Stimulated activated CD8-positive, alpha-beta memory T cell treated with anti-CD3 and anti-CD28 coated beads, Interleukin-12 subunit alpha, Interleukin-12 subunit beta, amount 100 ng/mL, for 4 hours (primary cell): ENCODE measurements around the gene MYBL2.
"Not testable (repeated sequence)": the region's sequence is repeated elsewhere in the genome, so short reads cannot be mapped to it uniquely, and the experiment has no call there.

ENCODE experiments used
- DNase-seq: peaks from one replicate; pipeline ENCODE4 v3.0.0-alpha.2; 2020; ENCODE audit warnings: low read depth

MYBL2 gene

DNA sequence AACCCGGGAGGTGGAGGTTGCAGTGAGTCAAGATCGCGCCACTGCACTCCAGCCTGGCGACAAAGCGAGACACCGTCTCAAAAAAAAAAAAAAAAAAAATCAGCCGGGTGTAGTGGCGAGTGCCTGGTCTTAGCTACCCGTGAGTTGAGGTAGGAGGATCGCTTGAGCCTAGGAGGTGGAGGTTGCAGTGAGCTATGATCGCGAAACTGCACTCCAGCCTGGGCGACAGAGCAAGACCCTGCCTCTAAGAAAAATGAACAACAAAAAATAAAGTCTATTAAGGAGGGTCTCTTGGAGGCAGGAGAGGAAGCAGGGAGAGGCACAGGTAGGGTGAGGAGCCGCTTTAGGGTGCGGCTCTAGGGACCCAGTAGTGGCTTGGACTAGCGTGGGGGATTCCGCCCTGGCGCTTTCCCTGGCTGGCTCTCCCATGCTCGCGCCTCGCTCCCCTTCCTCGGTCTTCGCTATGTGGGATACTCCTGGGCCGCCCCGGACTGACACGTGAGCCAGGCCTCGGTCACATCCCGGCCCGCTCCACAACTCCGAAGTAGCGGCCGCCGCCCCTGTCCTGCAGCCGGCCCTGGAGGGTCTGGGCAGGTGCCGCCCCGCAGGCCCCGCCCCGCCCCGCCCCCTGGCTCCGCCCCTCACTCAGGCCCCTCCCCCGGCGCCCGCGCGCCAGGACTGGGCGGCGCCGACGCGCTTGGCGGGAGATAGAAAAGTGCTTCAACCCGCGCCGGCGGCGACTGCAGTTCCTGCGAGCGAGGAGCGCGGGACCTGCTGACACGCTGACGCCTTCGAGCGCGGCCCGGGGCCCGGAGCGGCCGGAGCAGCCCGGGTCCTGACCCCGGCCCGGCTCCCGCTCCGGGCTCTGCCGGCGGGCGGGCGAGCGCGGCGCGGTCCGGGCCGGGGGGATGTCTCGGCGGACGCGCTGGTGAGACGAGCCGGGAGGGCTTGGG lies at the start of gene MYBL2:
Gene MYBL2 (plus strand): TSS at position 739 of the 953 bp plus-strand sequence. CDS start 170 bp downstream, at position 909.
- peak; percentile 40 for DNase-seq

- no peak for DNase-seq
Measured at GRCh38 chr20:43631598-43631997, 35.3 kb upstream of the MYBL2 start.

- DNase-seq = no peak
Measured at GRCh38 chr20:43636429-43636828, 30.5 kb upstream of the MYBL2 start.

GRCh38 chr20:43642548-43642947 lies 24.4 kb upstream of the MYBL2 start:
- no peak for DNase-seq

- no peak for DNase-seq
Measured at GRCh38 chr20:43650997-43651525, 15.9 kb upstream of the MYBL2 start.

GRCh38 chr20:43651650-43652184 lies 15.2 kb upstream of the MYBL2 start:
- not testable (repeated sequence) for DNase-seq

- no peak for DNase-seq
Measured at GRCh38 chr20:43653966-43654365, 12.9 kb upstream of the MYBL2 start.

DNA sequence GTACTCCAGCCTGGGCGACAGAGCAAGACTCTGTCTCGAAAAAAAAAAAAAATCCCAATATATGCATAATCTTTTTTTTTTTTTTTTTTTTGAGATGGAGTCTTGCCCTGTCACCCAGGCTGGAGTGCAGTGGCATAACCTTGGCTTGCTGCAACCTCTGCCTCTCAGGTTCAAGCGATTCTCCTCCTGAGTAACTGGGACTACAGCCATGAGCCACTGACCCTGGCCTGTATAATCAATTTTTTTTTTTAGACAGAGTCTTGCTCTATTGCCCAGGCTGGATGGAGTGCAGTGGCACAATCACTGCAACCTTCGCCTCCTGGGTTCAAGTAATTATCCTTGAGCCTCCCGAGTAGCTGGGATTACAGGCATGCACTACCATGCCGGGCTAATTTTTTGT lies 11.7 kb upstream of the MYBL2 start:
- not testable (repeated sequence) for DNase-seq

DNA sequence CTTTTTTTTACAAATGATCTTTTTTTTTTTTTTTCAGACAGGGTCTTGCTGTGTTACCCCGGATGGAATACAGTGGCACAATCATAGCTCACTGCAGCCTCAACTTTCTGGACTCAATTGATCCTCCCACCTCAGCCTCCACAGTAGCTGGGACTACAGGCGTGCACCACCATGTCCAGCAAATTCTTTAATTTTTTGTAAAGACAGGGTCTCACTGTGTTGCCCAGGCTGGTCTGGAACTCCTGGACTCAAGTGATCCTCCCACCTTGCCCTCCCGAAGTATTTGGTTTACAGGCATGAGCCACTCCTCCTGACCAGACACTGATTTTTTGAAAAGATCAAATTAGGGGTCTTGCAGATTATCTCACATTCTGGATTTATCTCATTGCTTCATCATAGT lies 11.0 kb upstream of the MYBL2 start:
- DNase-seq = no peak

- DNase-seq = no peak
Measured at GRCh38 chr20:43658069-43658722, 8.7 kb upstream of the MYBL2 start.

GRCh38 chr20:43658723-43659419 lies 8.0 kb upstream of the MYBL2 start:
- no peak for DNase-seq

GRCh38 chr20:43662943-43663655 lies 3.8 kb upstream of the MYBL2 start:
- no peak for DNase-seq

GRCh38 chr20:43665466-43666176 lies 1.3 kb upstream of the MYBL2 start:
- no peak for DNase-seq

GRCh38 chr20:43667341-43668132 lies 623 bp downstream of the MYBL2 start:
- DNase-seq = no peak

GRCh38 chr20:43669332-43669731 lies 2.4 kb downstream of the MYBL2 start:
- DNase-seq = no peak

GRCh38 chr20:43670423-43670822 lies 3.5 kb downstream of the MYBL2 start:
- no peak for DNase-seq

DNA sequence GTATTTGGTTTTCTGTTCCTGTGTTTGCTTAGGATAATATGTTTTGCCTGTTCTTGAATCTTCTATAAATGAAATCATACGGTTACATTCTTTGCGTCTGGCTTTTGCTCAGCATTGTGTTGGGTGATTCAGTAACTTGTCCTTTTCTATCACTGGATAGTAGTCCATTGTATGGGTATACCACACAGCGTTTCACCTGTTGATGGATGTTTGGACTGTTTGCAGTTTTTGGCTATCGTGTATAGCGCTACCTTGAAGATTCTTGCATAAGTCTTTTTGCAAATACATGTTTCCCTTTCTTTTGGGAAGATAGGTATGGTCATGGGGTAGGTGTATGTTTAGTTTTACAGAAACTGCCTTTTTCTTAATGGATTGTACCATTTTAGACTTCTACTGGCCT lies 9.5 kb downstream of the MYBL2 start:
- no peak for DNase-seq

GRCh38 chr20:43680981-43681380 lies 14.1 kb downstream of the MYBL2 start:
- no peak for DNase-seq

DNA sequence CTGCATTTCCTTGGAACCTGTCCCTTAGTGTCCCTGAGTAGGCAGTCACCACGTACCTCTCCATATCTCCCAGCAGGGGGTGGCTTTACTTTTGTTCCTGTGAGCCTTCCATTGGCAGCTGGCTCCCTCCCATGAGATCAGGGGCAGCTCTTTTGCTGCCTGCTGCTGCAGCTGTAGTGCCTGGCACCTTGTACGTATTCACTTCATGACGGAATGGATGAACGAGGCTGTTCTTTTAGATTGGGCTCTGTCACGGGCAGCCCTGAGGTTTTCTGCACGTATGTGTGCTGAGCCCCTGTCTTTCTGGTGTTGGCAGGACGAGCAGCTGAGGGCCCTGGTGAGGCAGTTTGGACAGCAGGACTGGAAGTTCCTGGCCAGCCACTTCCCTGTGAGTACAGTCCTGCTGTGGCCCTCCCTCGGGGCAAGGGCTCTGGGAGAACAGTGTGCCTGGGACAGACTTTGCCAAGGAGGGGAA lies 14.6 kb downstream of the MYBL2 start:
- DNase-seq = no peak

DNA sequence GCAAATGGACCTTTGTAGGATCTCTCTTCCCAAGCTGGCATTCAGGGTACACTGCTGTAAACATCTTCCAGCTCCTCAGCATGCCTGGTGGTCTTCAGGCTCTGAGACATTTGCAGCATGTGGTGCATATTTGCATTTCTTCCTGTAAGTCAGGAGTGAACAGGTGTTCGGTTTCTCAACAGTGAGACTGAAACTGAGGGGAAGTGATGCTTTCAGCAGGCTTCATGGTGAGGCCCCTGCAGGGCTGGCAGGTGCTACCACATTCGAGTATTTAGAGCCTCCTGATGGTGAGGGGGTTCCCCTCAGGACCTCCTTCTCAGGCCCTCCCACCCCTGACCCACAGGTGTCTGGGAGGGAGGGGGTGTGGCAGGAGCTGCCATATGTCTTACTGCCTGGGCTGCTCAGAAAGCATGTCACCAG lies 15.1 kb downstream of the MYBL2 start:
- DNase-seq = no peak
